A673 (cell line): ENCODE measurements around the gene UBE3B. TPM values are rescaled to one million over a fixed set of nuclear protein-coding genes. Genes with fewer than 3 reads are reported as not detected.

Experiments used
- BruUV-seq: library from RNA; stranded (reverse); fragments of 400-500 nt; replicated peaks from 2 replicates; lab custom pipeline; 2021; lab: Mats Ljungman, UMichigan
- CTCF ChIA-PET: fragments of 300-600 bp; sonication (Branson Sonifier 250); formaldehyde crosslinking; loops from one replicate; lab custom pipeline; 2022; ENCODE audit warnings: antibody characterized with exemption; lab: Charles Lee
- POLR2A ChIA-PET: fragments of 300-600 bp; sonication (Branson Sonifier 250); formaldehyde crosslinking; loops from one replicate; lab custom pipeline; 2022; ENCODE audit warnings: antibody characterized with exemption; ENCODE audit not compliant: low non-redundant PET; lab: Charles Lee
- DNase-seq: peaks from one replicate; pipeline ENCODE4 v3.0.0-alpha.2; 2015; ENCODE audit warnings: low spot score
- H3K27ac ChIP-seq: fragments of 200-600 bp; sonication (generic); 2 replicates; pipeline ENCODE4 v1.5.1; 2016; ENCODE audit warnings: mixed run types, low read depth, mild to moderate bottlenecking, mixed read lengths, antibody characterized with exemption, low read length; ENCODE audit not compliant: poor library complexity, severe bottlenecking
- H3K27me3 ChIP-seq: fragments of 200-600 bp; sonication (generic); replicated peaks from 2 replicates; pipeline ENCODE4 v1.6.1; 2017; ENCODE audit warnings: mixed run types, low read depth, mild to moderate bottlenecking, mixed read lengths, antibody characterized with exemption, low read length; ENCODE audit not compliant: insufficient read depth, poor library complexity
- H3K36me3 ChIP-seq: fragments of 200-600 bp; sonication (generic); 2 replicates; pipeline ENCODE4 v1.6.1; 2016; ENCODE audit warnings: mixed run types, mild to moderate bottlenecking, mixed read lengths, antibody characterized with exemption, low read length; ENCODE audit not compliant: insufficient read depth, poor library complexity, severe bottlenecking
- H3K4me1 ChIP-seq: fragments of 200-600 bp; sonication (generic); 2 replicates; pipeline ENCODE4 v1.6.1; 2017; ENCODE audit warnings: mixed run types, mild to moderate bottlenecking, mixed read lengths, antibody characterized with exemption, low read length; ENCODE audit not compliant: insufficient read depth, poor library complexity, severe bottlenecking
- H3K4me3 ChIP-seq: fragments of 200-600 bp; sonication (generic); 2 replicates; pipeline ENCODE4 v1.5.1; 2016; ENCODE audit warnings: low read depth, mixed run types, mild to moderate bottlenecking, mixed read lengths, low read length; ENCODE audit not compliant: poor library complexity, severe bottlenecking
- H3K9me3 ChIP-seq: fragments of 200-600 bp; sonication (generic); 2 replicates; pipeline ENCODE4 v1.6.1; 2016; ENCODE audit warnings: mixed run types, low read depth, mild to moderate bottlenecking, mixed read lengths, antibody characterized with exemption, low read length; ENCODE audit not compliant: poor library complexity, severe bottlenecking
- CTCF ChIP-seq: fragments of 300-800, 200-600 bp; sonication (generic); conservative IDR thresholded peaks from 2 replicates; pipeline ENCODE4 v1.5.1; 2017; ENCODE audit warnings: low read depth, mild to moderate bottlenecking, antibody characterized with exemption, low read length, moderate library complexity, mixed read lengths
- EZH2 ChIP-seq: fragments of 200-600 bp; sonication (generic); IDR thresholded peaks from 2 replicates; pipeline ENCODE4 v1.6.1; 2017; ENCODE audit warnings: borderline replicate concordance, low read depth, mild to moderate bottlenecking, mixed read lengths, antibody characterized with exemption, low read length; ENCODE audit not compliant: poor library complexity, severe bottlenecking
- intact Hi-C: fragments of 100-400 bp; cut with micrococcal nuclease; formaldehyde crosslinking; loops from one replicate; pipeline ENCODE4 v1.10.0; 2022; ENCODE audit not compliant: unreplicated experiment
- total RNA-seq: library from RNA; stranded (reverse); gene quantifications from 2 replicates; pipeline ENCODE4 v1.2.3, GENCODE V29; 2021

UBE3B gene
- total RNA-seq, 1 experiment from 2014 or later = 29.2 TPM

GRCh38 chr12:109433618-109434017, 43.8 kb upstream of the UBE3B start:
- peak; percentile 40; the same call in 1 of the 2 replicates for TF ChIP-seq CTCF
- TF ChIP-seq EZH2 = no peak
- DNase-seq = no peak
- Histone ChIP-seq H3K36me3 (no peaks in the 10 kb centered on the region), H3K4me3 (no peak overlapping the region), H3K9me3 (no peaks in the 10 kb centered on the region), H3K27ac (no peak overlapping the region), H3K27me3 (no peaks in the 10 kb centered on the region), H3K4me1 (no peaks in the 10 kb centered on the region)
- ChIA-PET POLR2A (no interaction called here), CTCF (interaction anchor here (1.3 to 1.4 kb wide), 3 partner anchors 30 to 341 kb away, joined by 3 to 12 read pairs (median 5); partner anchors contain the start of genes KCTD10 and UBE3B)
- no TSS peak for BruUV-seq
- intact Hi-C loops = loop anchor here (2.0 to 5.0 kb wide), 2 partner anchors 44 to 341 kb away; partner anchors contain the start of genes KCTD10 and UBE3B

- intact Hi-C loops = loop anchor here (5.0 kb wide), 1 partner anchor 43 kb away; the partner anchor contains the start of genes KCTD10 and UBE3B
- ChIA-PET POLR2A (no interaction called here), CTCF (interaction anchor here (1.3 kb wide), 1 partner anchor 43 kb away, joined by 3 read pairs; the partner anchor contains the start of genes KCTD10 and UBE3B)
- TF ChIP-seq CTCF (no peak), EZH2 (no peak)
- no peak overlapping the region for H3K27ac ChIP-seq
- no TSS peak for BruUV-seq
- no peaks in the 10 kb centered on the region for H3K36me3 ChIP-seq
- H3K27me3 ChIP-seq = no peaks in the 10 kb centered on the region
- no peak for DNase-seq
- H3K4me3 ChIP-seq = no peak overlapping the region
- H3K4me1 ChIP-seq = no peaks in the 10 kb centered on the region
- no peaks in the 10 kb centered on the region for H3K9me3 ChIP-seq
These were observed 42.9 kb upstream of the UBE3B start for GRCh38 chr12:109434582-109434981.

GRCh38 chr12:109435428-109436187, 41.8 kb upstream of the UBE3B start:
- H3K4me3 ChIP-seq = no peak overlapping the region
- no peak for TF ChIP-seq CTCF
- no peak for TF ChIP-seq EZH2
- H3K27ac ChIP-seq = no peak overlapping the region
- H3K4me1 ChIP-seq = no peaks in the 10 kb centered on the region
- no peaks in the 10 kb centered on the region for H3K27me3 ChIP-seq
- no peaks in the 10 kb centered on the region for H3K36me3 ChIP-seq
- POLR2A ChIA-PET = no interaction called here
- intact Hi-C loops = no loop called here
- no TSS peak for BruUV-seq
- CTCF ChIA-PET = no interaction called here
- DNase-seq = no peak
- H3K9me3 ChIP-seq = no peaks in the 10 kb centered on the region
